K562 (cell line): ENCODE results near the gene FLAD1. TPM values are rescaled to one million over a fixed set of nuclear protein-coding genes. Genes with fewer than 3 reads are reported as not detected.

Source experiments
- ARID4B ChIP-seq: sonication (generic); formaldehyde crosslinking; IDR thresholded peaks from 2 replicates; pipeline ENCODE4 v1.8.0; 2022; ENCODE audit warnings: mild to moderate bottlenecking, missing genetic modification reagents
- GABPA ChIP-seq: fragments of 200-800 bp; sonication (Bioruptor generic); conservative IDR thresholded peaks from 2 replicates; pipeline ENCODE4 v1.6.1; 2016; ENCODE audit warnings: low read depth, missing genetic modification characterization, missing compliant biosample characterization
- GTF2A2 ChIP-seq: IDR thresholded peaks from 2 replicates; pipeline ENCODE4 v1.6.1; 2016; ENCODE audit warnings: mild to moderate bottlenecking, missing genetic modification characterization, missing compliant biosample characterization
- GTF2E2 ChIP-seq: fragments of 200-800 bp; sonication (Bioruptor generic); IDR thresholded peaks from 2 replicates; pipeline ENCODE4 v1.6.1; 2016; ENCODE audit warnings: missing genetic modification characterization, missing compliant biosample characterization
- HDAC3 ChIP-seq: fragments of 450-650 bp; IDR thresholded peaks from 2 replicates; pipeline ENCODE4 v1.6.1; 2018; ENCODE audit warnings: borderline replicate concordance, mild to moderate bottlenecking, moderate library complexity; ENCODE audit not compliant: partially characterized antibody
- HNRNPL ChIP-seq: fragments of 200-400 bp; formaldehyde crosslinking; IDR thresholded peaks from 2 replicates; pipeline ENCODE4 v1.6.1; 2017; ENCODE audit warnings: low read depth, mild to moderate bottlenecking, low read length
- HNRNPLL ChIP-seq: fragments of 200-400 bp; formaldehyde crosslinking; IDR thresholded peaks from 2 replicates; pipeline ENCODE4 v1.6.1; 2017; ENCODE audit warnings: low read length, low read depth, mild to moderate bottlenecking; ENCODE audit not compliant: poor library complexity, severe bottlenecking
- JUNB ChIP-seq: fragments of 450-650 bp; formaldehyde crosslinking; conservative IDR thresholded peaks from 2 replicates; pipeline ENCODE4 v1.4.0; 2020; ENCODE audit warnings: mild to moderate bottlenecking
- MXD1 ChIP-seq: fragments of 250-450 bp; sonication (Bioruptor Pico); IDR thresholded peaks from 2 replicates; pipeline ENCODE4 v1.8.0; 2021; ENCODE audit warnings: borderline replicate concordance, mild to moderate bottlenecking, moderate library complexity; ENCODE audit not compliant: poor library complexity, severe bottlenecking
- NFIX ChIP-seq: fragments of 250-450 bp; sonication (Bioruptor Pico); IDR thresholded peaks from 2 replicates; pipeline ENCODE4 v1.4.0; 2020; ENCODE audit warnings: low read depth, mild to moderate bottlenecking, moderate library complexity
- PTRF ChIP-seq: fragments of 450-650 bp; IDR thresholded peaks from 2 replicates; pipeline ENCODE4 v1.6.1; 2016; ENCODE audit warnings: mild to moderate bottlenecking, missing genetic modification characterization, missing compliant biosample characterization
- RBFOX2 ChIP-seq: fragments of 200-400 bp; formaldehyde crosslinking; IDR thresholded peaks from 2 replicates; pipeline ENCODE4 v1.6.1; 2017; ENCODE audit warnings: low read depth, mild to moderate bottlenecking, low read length, moderate library complexity
- STAG1 ChIP-seq: sonication (generic); formaldehyde crosslinking; IDR thresholded peaks from 2 replicates; pipeline ENCODE4 v1.5.0; 2020; ENCODE audit warnings: missing genetic modification reagents, borderline replicate concordance
- TRIM24 ChIP-seq, 2 experiments: fragments of 450-650 bp; IDR thresholded peaks; 2 replicates each; pipeline ENCODE4 v1.6.1; 2016
- ZBTB7A ChIP-seq: IDR thresholded peaks from 2 replicates; pipeline ENCODE4 v1.6.1; 2011; ENCODE audit warnings: low read depth, mild to moderate bottlenecking, low read length, moderate library complexity, borderline replicate concordance; ENCODE audit not compliant: control insufficient read depth
- ZSCAN32 ChIP-seq: fragments of 450-650 bp; formaldehyde crosslinking; IDR thresholded peaks from 2 replicates; pipeline ENCODE4 v1.4.0; 2020; ENCODE audit warnings: mild to moderate bottlenecking, moderate library complexity
- polyA plus RNA-seq, 8 experiments: library from polyadenylated mRNA; depleted of rRNA in 4 of 8; stranded (reverse) in 5 of 8; unstranded in 3 of 8; fragments of >200 nt; fragmentation: Nextera tagmentation in 2 of 8; fragmentation: Illumina TruSeq in 1 of 8; extraction: Ambion mirVana in 2 of 8; extraction: Trizol in 1 of 8; gene quantifications; 2 replicates each; pipeline versions ENCODE4 v1.2.1 to v1.2.3, GENCODE V29; 2011 to 2014; ENCODE audit warnings: inconsistent platforms in 1 of 8, missing spikeins in 1 of 8
- total RNA-seq, 7 experiments: library from RNA; depleted of rRNA in 6 of 7; stranded (reverse); fragments of >200 nt in 6 of 7; fragmentation: Illumina TruSeq in 2 of 7; extraction: Trizol in 2 of 7; gene quantifications; 2 replicates each; pipeline versions ENCODE4 v1.2.1 to v1.2.3, GENCODE V29; 2011 to 2021; ENCODE audit warnings: low replicate concordance in 1 of 7
- TF ChIP-seq, protein P1 (sequence below), 3 experiments: IDR thresholded peaks in 2 of 3; conservative IDR thresholded peaks in 1 of 3; 2 replicates each; pipeline ENCODE4 v1.5.1; 2011 to 2012; ENCODE audit warnings: low read length in 3 of 3, mild to moderate bottlenecking in 3 of 3, control low read depth in 2 of 3, improper control_type of control experiment in 1 of 3, inconsistent platforms in 1 of 3, low read depth in 1 of 3, mixed read lengths in 1 of 3, moderate library complexity in 1 of 3; ENCODE audit not compliant: insufficient read depth in 2 of 3
- TF ChIP-seq, protein P2 (sequence below): fragments of 250-450 bp; sonication (Bioruptor Pico); IDR thresholded peaks from 2 replicates; pipeline ENCODE4 v1.5.0; 2021; ENCODE audit warnings: mild to moderate bottlenecking, borderline replicate concordance

The FLAD1 gene
- total and polyA plus RNA-seq, 9 of the 15 experiments (the other 6 are each of a cell fraction or from before 2014, with no cell fraction given) = 24.9 to 85.8 (median 67.0) TPM

DNA sequence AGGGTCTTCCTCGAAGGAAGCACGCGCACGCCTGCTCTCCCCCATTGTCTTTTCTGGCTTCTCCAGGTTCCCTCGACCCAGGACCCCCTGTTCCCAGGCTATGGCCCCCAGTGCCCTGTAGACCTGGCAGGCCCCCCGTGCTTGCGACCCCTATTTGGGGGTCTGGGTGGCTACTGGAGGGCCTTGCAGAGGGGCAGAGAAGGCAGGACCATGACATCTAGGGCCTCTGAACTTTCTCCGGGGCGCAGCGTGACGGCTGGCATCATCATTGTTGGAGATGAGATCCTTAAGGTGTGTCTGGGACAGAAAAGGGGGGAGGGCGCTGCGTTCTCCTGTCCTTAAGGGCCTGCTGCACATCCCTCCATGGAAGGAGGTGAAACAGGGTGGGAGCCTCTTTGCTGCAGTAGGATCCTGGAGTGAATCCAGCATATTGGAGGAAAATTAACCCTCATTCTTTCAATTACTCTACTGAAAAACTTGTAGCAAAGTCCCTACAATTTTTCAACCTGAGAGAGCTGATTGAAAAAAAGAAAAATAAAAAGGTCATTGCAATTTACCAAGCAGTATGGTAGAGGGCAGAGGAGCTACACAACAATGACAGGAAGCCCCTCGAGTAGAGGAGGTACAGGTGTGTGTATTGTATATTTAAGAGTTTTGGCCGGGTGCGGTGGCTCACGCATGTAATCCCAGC is 777 bp downstream of the FLAD1 start (continued):
- TF ChIP-seq, protein P1, sequence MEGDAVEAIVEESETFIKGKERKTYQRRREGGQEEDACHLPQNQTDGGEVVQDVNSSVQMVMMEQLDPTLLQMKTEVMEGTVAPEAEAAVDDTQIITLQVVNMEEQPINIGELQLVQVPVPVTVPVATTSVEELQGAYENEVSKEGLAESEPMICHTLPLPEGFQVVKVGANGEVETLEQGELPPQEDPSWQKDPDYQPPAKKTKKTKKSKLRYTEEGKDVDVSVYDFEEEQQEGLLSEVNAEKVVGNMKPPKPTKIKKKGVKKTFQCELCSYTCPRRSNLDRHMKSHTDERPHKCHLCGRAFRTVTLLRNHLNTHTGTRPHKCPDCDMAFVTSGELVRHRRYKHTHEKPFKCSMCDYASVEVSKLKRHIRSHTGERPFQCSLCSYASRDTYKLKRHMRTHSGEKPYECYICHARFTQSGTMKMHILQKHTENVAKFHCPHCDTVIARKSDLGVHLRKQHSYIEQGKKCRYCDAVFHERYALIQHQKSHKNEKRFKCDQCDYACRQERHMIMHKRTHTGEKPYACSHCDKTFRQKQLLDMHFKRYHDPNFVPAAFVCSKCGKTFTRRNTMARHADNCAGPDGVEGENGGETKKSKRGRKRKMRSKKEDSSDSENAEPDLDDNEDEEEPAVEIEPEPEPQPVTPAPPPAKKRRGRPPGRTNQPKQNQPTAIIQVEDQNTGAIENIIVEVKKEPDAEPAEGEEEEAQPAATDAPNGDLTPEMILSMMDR (IDR thresholded peaks at IDR 0.05 in 2 of 3, conservative IDR thresholded peaks at IDR 0.05 in 1 of 3; ENCODE audit: insufficient read depth in 2 of 3, low read depth in 1 of 3, low read length in 3 of 3) = peak in 1 of 3 experiments; percentile 25; a peak in 2 of 6 replicates
- TF ChIP-seq TRIM24 (IDR thresholded peaks at IDR 0.05) (no peak), GTF2A2 (tag) (no peak), ZBTB7A (peak; percentile 63), ZSCAN32 (CRISPR knock-in tag) (no peak), RBFOX2 (peak; percentile 64), GABPA (tag) (no peak), HNRNPLL (no peak), MXD1 (CRISPR knock-in tag) (no peak), JUNB (CRISPR knock-in tag) (no peak), STAG1 (0 out of 2 replicates have a peak, but pooled peaks have one; percentile 13), HDAC3 (no peak), ARID4B (CRISPR knock-in tag) (0 out of 2 replicates have a peak, but pooled peaks have one; percentile 4), HNRNPL (no peak), NFIX (CRISPR knock-in tag) (no peak), PTRF (tag) (no peak), GTF2E2 (tag) (no peak)
- TF ChIP-seq, protein P2, sequence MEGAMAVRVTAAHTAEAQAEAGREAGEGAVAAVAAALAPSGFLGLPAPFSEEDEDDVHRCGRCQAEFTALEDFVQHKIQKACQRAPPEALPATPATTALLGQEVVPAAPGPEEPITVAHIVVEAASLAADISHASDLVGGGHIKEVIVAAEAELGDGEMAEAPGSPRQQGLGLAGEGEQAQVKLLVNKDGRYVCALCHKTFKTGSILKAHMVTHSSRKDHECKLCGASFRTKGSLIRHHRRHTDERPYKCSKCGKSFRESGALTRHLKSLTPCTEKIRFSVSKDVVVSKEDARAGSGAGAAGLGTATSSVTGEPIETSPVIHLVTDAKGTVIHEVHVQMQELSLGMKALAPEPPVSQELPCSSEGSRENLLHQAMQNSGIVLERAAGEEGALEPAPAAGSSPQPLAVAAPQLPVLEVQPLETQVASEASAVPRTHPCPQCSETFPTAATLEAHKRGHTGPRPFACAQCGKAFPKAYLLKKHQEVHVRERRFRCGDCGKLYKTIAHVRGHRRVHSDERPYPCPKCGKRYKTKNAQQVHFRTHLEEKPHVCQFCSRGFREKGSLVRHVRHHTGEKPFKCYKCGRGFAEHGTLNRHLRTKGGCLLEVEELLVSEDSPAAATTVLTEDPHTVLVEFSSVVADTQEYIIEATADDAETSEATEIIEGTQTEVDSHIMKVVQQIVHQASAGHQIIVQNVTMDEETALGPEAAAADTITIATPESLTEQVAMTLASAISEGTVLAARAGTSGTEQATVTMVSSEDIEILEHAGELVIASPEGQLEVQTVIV (CRISPR knock-in tag) = no peak
